HepG2 (cell line): ENCODE results near the gene VIM. TPM values are rescaled to one million over a fixed set of nuclear protein-coding genes. Genes with fewer than 3 reads are reported as not detected.

ENCODE experiments used
- ATAC-seq: fragments of 200-7000 bp; cut with Tn5 transposase; 3 replicates; pipeline ENCODE4 v1.9.1; 2020; ENCODE audit warnings: mild to moderate bottlenecking, moderate library complexity
- BruUV-seq: library from RNA; stranded (reverse); fragments of 400-500 nt; replicated peaks from 2 replicates; lab custom pipeline; 2021; lab: Mats Ljungman, UMichigan
- CTCF ChIA-PET: fragments of 300-600 bp; formaldehyde crosslinking; extraction: SDS; loops from one replicate; lab custom pipeline; 2021; ENCODE audit warnings: low total read pairs, inconsistent platforms, low intra/inter-chr PET ratio; lab: Yijun Ruan, JAX
- POLR2A ChIA-PET: fragments of 350-600 bp; sonication (Branson Sonifier 250); formaldehyde crosslinking; loops from one replicate; lab custom pipeline; 2020; ENCODE audit warnings: antibody characterized with exemption, inconsistent platforms; lab: Yijun Ruan, JAX
- DNase-seq: peaks from one replicate; pipeline ENCODE4 v3.0.0-alpha.2; 2015; ENCODE audit warnings: low spot score
- FAIRE-seq: peaks from 3 replicates; lab custom pipeline; 2011; peaks lifted over from hg19 to GRCh38; lab: Jason Lieb, UNC
- H2AFZ ChIP-seq: one replicate; pipeline ENCODE4 v1.6.1; 2011; ENCODE audit warnings: low read length, inconsistent platforms
- H3K27ac ChIP-seq: fragments of 300-600 bp; 3 replicates; pipeline ENCODE4 v1.8.0; 2011; ENCODE audit warnings: mixed run types, mild to moderate bottlenecking, mixed read lengths, low read length, inconsistent platforms; ENCODE audit not compliant: insufficient read depth; ENCODE audit errors: extremely low read length
- H3K27me3 ChIP-seq, 2 experiments: fragments of 200-600 bp in 1 of 2; 2 replicates in 1 of 2; 3 replicates in 1 of 2; pipeline versions ENCODE4 v1.6.0 to v1.8.0; 2011; ENCODE audit warnings: low read length in 2 of 2, mild to moderate bottlenecking in 2 of 2, moderate library complexity in 2 of 2, inconsistent platforms in 1 of 2; ENCODE audit not compliant: insufficient read depth in 2 of 2, control insufficient read depth in 1 of 2
- H3K36me3 ChIP-seq, 2 experiments: fragments of 200-600 bp in 1 of 2; replicated peaks in 1 of 2; 2 replicates in 1 of 2; 3 replicates in 1 of 2; pipeline versions ENCODE4 v1.5.1 to v1.8.0; 2011; ENCODE audit warnings: low read length in 2 of 2, inconsistent platforms in 1 of 2; ENCODE audit not compliant: insufficient read depth in 2 of 2, control insufficient read depth in 1 of 2
- H3K4me1 ChIP-seq: 2 replicates; pipeline ENCODE4 v1.5.1; 2012; ENCODE audit warnings: low read length, inconsistent platforms; ENCODE audit not compliant: insufficient read depth
- H3K4me2 ChIP-seq: 2 replicates; pipeline ENCODE4 v1.6.0; 2011; ENCODE audit warnings: low read depth, low read length, inconsistent platforms
- H3K4me3 ChIP-seq, 3 experiments: fragments of 200-600 bp in 1 of 3; sonication (generic), shearing (Covaris generic) in 1 of 3; replicated peaks in 1 of 3; 2 replicates each; pipeline ENCODE4 v1.5.1; 2011 to 2016; ENCODE audit warnings: low read length in 3 of 3, inconsistent platforms in 2 of 3, low read depth in 2 of 3, mild to moderate bottlenecking in 2 of 3, control low read depth in 1 of 3, mixed read lengths in 1 of 3; ENCODE audit not compliant: insufficient read depth in 1 of 3
- H3K79me2 ChIP-seq: one replicate; pipeline ENCODE4 v1.6.1; 2011; ENCODE audit warnings: low read length, inconsistent platforms; ENCODE audit not compliant: insufficient read depth
- H3K9ac ChIP-seq: 2 replicates; pipeline ENCODE4 v1.6.0; 2011; ENCODE audit warnings: mild to moderate bottlenecking, low read depth, low read length, inconsistent platforms; ENCODE audit not compliant: insufficient read depth
- H3K9me3 ChIP-seq: 2 replicates; pipeline ENCODE4 v1.5.1; 2012; ENCODE audit warnings: mild to moderate bottlenecking, low read length
- H4K20me1 ChIP-seq: 2 replicates; pipeline ENCODE4 v1.6.0; 2011; ENCODE audit warnings: inconsistent platforms, mild to moderate bottlenecking, low read length, moderate library complexity; ENCODE audit not compliant: insufficient read depth
- BCL3 ChIP-seq: sonication (generic); formaldehyde crosslinking; IDR thresholded peaks from 2 replicates; pipeline ENCODE4 v1.5.1; 2020; ENCODE audit warnings: mild to moderate bottlenecking, missing genetic modification reagents, moderate library complexity
- CHD4 ChIP-seq: fragments of 200-600 bp; sonication (generic); IDR thresholded peaks from 2 replicates; pipeline ENCODE4 v1.7.0; 2017; ENCODE audit warnings: mild to moderate bottlenecking, low read length, borderline replicate concordance
- DBP ChIP-seq: sonication (generic); formaldehyde crosslinking; IDR thresholded peaks from 2 replicates; pipeline ENCODE4 v1.4.0; 2020; ENCODE audit warnings: missing genetic modification reagents; ENCODE audit errors: not compliant biosample characterization
- KLF13 ChIP-seq: sonication (generic); formaldehyde crosslinking; IDR thresholded peaks from 2 replicates; pipeline ENCODE4 v1.4.0; 2020; ENCODE audit warnings: mild to moderate bottlenecking, missing genetic modification reagents
- PRDM10 ChIP-seq: sonication (generic); formaldehyde crosslinking; IDR thresholded peaks from 2 replicates; pipeline ENCODE4 v1.4.0; 2020; ENCODE audit warnings: low read depth, missing genetic modification reagents
- RCOR2 ChIP-seq: IDR thresholded peaks from 2 replicates; pipeline ENCODE4 v1.6.1; 2016; ENCODE audit warnings: missing biosample characterization, missing genetic modification reagents
- TFE3 ChIP-seq: IDR thresholded peaks from 2 replicates; pipeline ENCODE4 v1.6.1; 2016
- ZNF451 ChIP-seq: sonication (generic); formaldehyde crosslinking; IDR thresholded peaks from 2 replicates; pipeline ENCODE4 v1.5.0; 2020; ENCODE audit warnings: mild to moderate bottlenecking, missing genetic modification reagents
- ZNF816 ChIP-seq: sonication (generic); formaldehyde crosslinking; IDR thresholded peaks from 2 replicates; pipeline ENCODE4 v1.8.0; 2022; ENCODE audit warnings: missing genetic modification reagents, mild to moderate bottlenecking, borderline replicate concordance
- WGBS: methylation state at CpG from one replicate; pipeline ENCODE4 v1.1.6; 2017; ENCODE audit warnings: low lambda C conversion rate; 5-methylcytosine and 5-hydroxymethylcytosine counted together
- in situ Hi-C: cut with HindIII; loops from 2 replicates; pipeline ENCODE4 v1.10.0; 2017; ENCODE audit warnings: low pct_unique_long_range_greater_than_20kb; ENCODE audit not compliant: extremely low pct_ligation_motif_present
- intact Hi-C: fragments of 100-400 bp; cut with micrococcal nuclease; formaldehyde crosslinking; loops from one replicate; pipeline ENCODE4 v1.10.0; 2022; ENCODE audit not compliant: unreplicated experiment
- polyA plus RNA-seq, 8 experiments: library from polyadenylated mRNA; depleted of rRNA in 3 of 8; stranded (reverse) in 7 of 8; unstranded in 1 of 8; fragments of >200 nt; fragmentation: Illumina TruSeq in 4 of 8; extraction: Trizol in 4 of 8; gene quantifications; 2 replicates each; pipeline versions ENCODE4 v1.2.1 to v1.2.3, GENCODE V29; 2011 to 2016; ENCODE audit warnings: low read depth in 4 of 8, missing spikeins in 1 of 8, mixed read lengths in 1 of 8; ENCODE audit not compliant: insufficient read depth in 1 of 8
- total RNA-seq, 5 experiments: library from RNA; depleted of rRNA; stranded (reverse); fragments of >200 nt; fragmentation: Illumina TruSeq; extraction: Trizol; gene quantifications; 2 replicates each; pipeline ENCODE4 v1.2.3, GENCODE V29; 2016; ENCODE audit warnings: low read depth in 1 of 5

VIM gene
- total and polyA plus RNA-seq, 2 of the 13 experiments (the other 11 are each of a cell fraction or from before 2014, with no cell fraction given) = not detected

- H3K4me1 ChIP-seq = no peaks in the 10 kb centered on the region
- FAIRE-seq (no peak), ATAC-seq (no peak), DNase-seq (no peak)
- no peak overlapping the region for H3K27ac ChIP-seq
- no peaks in the 10 kb centered on the region for H4K20me1 ChIP-seq
- no peak overlapping the region for H2AFZ ChIP-seq
- no TSS peak for BruUV-seq
- no peak overlapping the region for H3K9ac ChIP-seq
- 21% methylated on average over 1 of the region's 1 CpG for WGBS
- no peak overlapping the region for H3K4me3 ChIP-seq
- TF ChIP-seq ZNF816 = no peak
- TF ChIP-seq CHD4 = no peak
- no peak for TF ChIP-seq DBP (CRISPR knock-in tag)
- intact Hi-C loops (no loop called here), in situ Hi-C loops (loop anchor here (5.0 to 10.0 kb wide), 2 partner anchors 361 to 409 kb away; no protein-coding TSS in a partner anchor)
- H3K79me2 ChIP-seq = no peaks in the 10 kb centered on the region
- H3K4me2 ChIP-seq = no peak overlapping the region
- POLR2A ChIA-PET = no interaction called here
- H3K36me3 ChIP-seq = no peaks in the 10 kb centered on the region
- H3K27me3 ChIP-seq = no peaks in the 10 kb centered on the region
- no peaks in the 10 kb centered on the region for H3K9me3 ChIP-seq
- CTCF ChIA-PET = interaction anchor here (3.4 kb wide), 1 partner anchor 412 kb away, joined by 30 read pairs; no protein-coding TSS in a partner anchor
These were observed 28.0 kb downstream of the VIM start for GRCh38 chr10:17256051-17256450.

GRCh38 chr10:17256627-17257026 lies 28.6 kb downstream of the VIM start:
- H3K4me2 ChIP-seq = no peak overlapping the region
- TF ChIP-seq TFE3 = no peak
- TF ChIP-seq PRDM10 (CRISPR knock-in tag) = no peak
- TF ChIP-seq KLF13 (CRISPR knock-in tag) = no peak
- TF ChIP-seq BCL3 = no peak
- TF ChIP-seq RCOR2 (CRISPR knock-in tag) = no peak
- no peak for TF ChIP-seq ZNF451 (CRISPR knock-in tag)

More at GRCh38 chr10:17256627-17257026, 28.6 kb downstream of the VIM start:
- Histone ChIP-seq H3K9me3 (peaks cover under 1% of the 10 kb centered on the region; the same call in 1 of the 2 replicates), H3K79me2 (no peaks in the 10 kb centered on the region), H3K9ac (no peak overlapping the region), H3K4me1 (no peaks in the 10 kb centered on the region), H3K27ac (no peak overlapping the region), H3K27me3 (no peaks in the 10 kb centered on the region), H4K20me1 (no peaks in the 10 kb centered on the region), H3K36me3 (no peaks in the 10 kb centered on the region), H3K4me3 (no peak overlapping the region), H2AFZ (no peak overlapping the region)
- BruUV-seq = no TSS peak
- CTCF ChIA-PET = interaction anchor here (1.8 to 3.4 kb wide), 2 partner anchors 413 to 429 kb away, joined by 9 to 30 read pairs; no protein-coding TSS in a partner anchor
- 31% methylated on average over 5 of the region's 5 CpGs for WGBS
- POLR2A ChIA-PET = no interaction called here
- no peak for ATAC-seq
- no peak for FAIRE-seq
- in situ Hi-C loops (loop anchor here (5.0 to 10.0 kb wide), 2 partner anchors 362 to 409 kb away; no protein-coding TSS in a partner anchor), intact Hi-C loops (loop anchor here (1.0 kb wide), 3 partner anchors 365 to 428 kb away; no protein-coding TSS in a partner anchor)
- no peak for DNase-seq
